GM20431 (cell line): ENCODE measurements around the gene FN3K.

Source experiments
- in situ Hi-C: fragments of 300-500 bp; cut with MseI, MboI; formaldehyde crosslinking; loops from one replicate; pipeline ENCODE4 v1.15.0; 2020; ENCODE audit warnings: low sequenced_read_pairs; ENCODE audit not compliant: unreplicated experiment

The FN3K gene

DNA sequence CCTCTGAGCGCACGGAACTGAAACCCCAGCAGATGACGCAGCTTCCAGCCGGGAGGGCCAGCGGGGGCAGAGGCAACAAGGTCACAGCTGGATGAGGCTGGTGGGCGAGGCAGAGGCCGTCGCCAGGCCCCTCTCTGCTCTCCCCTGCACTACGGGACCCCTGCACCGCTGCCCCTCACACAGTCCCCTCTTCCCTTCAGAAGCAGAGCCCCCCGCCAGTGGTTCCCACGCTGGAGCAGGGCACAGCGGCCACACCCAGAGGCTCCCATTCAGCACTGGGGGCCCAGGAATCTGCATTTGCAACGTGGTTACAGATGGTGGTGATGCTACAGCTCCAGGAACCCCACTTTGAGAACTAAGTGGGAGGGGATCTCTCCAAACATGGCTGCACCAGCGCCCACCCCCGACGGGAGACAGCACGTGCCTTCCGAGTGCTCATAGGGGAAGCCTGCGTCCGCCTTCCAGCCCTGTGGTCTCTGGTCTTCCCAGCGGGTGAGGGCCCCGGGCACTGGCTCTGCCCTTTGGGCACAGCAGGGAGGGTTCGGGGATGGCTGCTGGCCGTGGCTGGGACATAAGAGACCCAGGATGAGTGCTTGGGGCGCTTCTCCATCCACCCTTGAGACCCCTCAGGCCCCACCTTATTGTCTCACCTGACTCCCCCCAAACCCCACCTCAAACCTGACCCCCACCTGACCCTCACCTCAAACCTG, 32.2 kb upstream of the FN3K start:
- in situ Hi-C loops: no loop called here

DNA sequence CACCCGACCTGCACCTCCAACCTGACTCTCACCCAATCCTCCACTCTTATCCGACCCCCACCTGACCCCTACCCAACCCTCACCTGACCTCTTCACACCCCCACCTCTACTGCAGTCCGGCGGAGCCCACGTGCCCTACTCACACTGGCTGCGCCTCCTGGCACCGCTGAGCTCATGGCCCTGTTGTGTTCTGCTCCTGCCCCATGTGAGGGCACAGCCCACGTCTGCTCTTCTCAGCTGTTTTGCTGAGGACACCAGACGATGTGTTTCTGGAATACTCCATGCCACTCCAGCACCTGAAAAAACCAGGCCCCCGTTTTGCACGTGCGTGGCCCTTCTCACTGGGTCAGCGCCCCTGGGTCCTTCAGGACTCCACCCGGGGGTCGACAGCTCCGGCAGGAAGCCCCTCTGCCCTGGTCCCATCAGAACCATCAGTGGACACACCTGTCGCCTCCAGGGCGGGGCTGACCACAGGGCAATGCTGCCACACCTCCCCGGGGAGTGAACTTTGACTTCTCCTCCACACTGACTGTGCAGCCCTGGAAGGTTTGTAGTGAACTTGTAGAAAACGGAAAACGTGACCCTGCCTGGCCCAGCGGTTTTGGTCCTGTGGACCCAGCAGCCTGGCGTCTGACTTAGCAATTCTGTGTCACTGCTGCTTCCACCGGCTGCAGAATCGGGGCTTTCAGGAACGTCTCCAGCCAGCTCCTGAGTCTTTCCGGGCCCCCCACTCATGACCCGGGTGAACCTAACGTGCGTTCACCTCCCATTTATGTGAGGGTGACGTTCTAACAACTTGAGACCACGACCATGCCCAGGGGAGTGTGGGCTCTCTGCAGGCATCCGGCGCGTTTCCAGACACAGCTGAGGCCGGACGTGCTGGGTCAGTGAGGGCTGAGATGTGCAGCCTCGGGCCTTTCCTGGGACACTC, 31.2 kb upstream of the FN3K start:
- in situ Hi-C loops: no loop called here

DNA sequence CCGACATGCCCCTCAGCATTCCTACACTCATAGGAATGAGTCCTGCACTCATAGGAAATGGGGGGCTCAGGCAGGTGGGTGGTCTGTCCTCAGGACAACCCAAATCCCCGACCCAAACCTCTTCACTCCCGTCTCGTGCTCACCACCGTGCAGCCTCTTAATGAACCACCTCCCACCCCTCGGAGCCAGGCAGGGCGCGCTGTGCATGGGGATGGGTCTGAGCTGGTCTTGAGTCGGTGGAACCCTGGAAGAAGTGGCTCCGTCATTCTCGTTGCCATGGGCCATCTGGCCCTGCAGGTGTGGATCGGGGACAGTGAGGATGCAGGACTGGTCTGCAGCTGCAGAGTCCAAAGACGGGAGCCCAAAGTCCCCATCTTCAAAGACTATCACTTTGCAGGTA, 30.5 kb upstream of the FN3K start:
- in situ Hi-C loops: no loop called here

DNA sequence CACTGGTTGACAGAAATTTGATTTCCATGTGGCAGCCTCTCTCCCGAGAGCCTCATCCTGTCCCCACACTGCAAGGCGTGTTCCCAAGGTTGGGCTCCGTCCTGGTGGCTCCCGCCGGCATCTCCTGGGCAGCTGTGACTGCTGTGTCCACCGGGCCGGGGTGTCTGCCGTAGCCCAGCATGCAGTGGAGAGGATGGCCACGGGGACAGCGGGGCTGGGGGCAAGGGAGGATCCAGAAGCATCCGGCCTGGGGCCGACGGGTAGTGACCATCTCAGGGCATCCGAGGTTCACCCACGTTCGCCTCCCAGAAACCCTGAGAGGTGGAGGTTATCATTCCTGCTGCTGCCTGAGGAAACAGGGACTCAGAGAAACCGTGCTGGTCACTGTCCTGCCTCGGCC, 29.7 kb upstream of the FN3K start:
- in situ Hi-C loops: no loop called here

DNA sequence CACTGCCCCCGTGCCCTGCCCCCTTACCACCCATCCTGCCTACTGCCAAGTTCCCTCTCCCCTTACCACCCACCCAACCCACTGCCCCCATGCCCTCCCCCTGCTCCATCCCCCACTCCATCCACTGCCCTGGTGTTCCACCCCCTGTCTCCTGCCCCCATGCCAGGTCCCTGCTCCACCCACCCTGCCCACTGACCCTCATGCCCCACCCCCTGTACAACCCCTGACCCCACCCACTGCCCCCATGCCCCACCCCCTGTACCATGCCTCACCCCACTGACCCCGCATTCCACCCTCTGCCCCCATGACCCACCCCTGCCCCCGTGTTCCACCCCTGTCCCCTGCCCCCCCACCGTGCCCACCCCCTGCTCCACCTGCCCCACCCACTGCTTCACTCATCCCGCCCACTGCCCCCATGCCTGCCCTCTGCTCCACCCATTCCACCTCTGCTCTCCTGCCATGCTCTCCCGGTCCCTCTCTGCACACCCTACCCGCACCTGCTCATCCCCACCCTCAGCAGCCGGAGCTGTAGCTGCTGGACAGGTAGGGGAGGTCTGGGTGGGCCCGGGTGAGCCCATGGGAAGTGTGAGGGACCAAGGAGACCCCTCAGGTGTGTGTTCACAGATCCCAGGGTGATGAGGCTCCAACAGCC, 26.3 kb upstream of the FN3K start:
- in situ Hi-C loops: no loop called here

DNA sequence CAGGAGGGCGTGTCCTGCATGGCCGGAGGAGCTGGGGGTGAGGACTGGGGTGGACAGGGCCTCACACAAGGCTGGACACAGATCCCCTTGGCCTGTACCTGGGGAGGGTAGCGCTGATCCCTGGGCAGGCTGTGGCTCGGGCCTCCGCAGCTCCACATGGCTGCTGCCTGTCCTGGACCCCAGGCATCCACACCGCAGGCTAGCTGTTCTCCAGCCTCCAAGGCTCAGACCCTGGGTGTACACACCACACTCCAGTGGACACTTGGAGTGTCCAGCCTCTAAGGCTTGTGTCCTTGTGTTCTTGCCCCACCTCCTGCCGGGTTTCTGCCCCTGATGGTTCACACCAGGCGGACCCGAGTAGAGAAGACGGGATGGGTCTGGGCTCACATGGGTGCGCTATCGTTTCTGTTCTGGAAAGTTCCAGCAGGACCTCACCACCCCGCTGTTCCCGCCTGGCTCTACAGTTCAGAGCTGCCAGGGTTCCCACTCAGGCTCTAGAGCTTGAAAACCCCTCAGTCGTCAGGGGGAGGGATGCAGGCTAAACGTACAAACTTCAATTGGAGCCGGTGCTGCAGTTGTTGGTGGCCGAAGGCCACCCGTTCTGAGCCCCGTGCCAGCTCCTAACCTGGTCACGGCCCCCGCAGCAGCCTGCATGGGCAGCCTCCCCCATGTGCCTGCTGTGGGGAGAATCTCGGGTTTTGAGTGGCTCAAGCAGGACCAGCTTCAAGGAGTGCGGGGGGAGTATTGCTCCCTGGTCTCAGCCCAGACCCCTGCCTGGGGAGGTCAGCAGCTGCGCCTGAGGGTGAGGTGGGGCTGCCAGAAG, 25.5 kb upstream of the FN3K start:
- in situ Hi-C loops: no loop called here

DNA sequence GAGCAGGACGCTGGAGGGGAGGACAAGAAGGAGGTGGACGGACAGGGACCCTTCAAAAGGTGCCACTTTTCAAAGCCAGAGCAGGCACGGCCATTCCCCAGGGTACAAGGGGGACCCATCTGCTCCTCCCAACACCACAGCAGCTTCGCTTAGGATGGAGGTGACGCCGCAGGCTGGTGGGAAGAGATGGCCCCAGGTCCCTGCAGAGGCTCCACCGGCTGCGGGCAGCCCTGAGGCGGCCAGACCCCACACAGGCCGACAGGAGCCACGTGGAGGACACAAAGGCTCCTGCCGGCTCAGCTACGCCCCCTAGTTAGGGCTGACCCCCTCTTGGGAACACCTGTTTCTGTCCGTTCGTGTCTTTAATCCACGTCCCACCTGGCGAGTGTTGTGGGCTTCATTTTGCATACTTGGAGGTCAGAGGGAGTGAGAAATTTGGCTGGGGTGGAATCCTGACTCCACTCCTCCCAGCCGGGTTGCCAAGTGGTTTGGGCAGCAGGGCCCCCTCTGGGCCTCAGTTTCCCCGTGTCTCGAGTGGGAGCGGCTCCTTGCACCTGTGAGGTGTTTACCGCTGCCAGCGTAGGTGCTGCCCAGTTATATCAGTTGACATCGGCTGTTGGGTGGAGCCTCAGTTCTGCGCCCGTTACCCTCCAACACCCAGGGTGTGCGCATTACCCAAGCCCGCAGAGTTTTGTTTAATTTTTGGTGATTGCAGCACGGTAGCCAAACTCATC, 24.7 kb upstream of the FN3K start:
- in situ Hi-C loops: no loop called here

DNA sequence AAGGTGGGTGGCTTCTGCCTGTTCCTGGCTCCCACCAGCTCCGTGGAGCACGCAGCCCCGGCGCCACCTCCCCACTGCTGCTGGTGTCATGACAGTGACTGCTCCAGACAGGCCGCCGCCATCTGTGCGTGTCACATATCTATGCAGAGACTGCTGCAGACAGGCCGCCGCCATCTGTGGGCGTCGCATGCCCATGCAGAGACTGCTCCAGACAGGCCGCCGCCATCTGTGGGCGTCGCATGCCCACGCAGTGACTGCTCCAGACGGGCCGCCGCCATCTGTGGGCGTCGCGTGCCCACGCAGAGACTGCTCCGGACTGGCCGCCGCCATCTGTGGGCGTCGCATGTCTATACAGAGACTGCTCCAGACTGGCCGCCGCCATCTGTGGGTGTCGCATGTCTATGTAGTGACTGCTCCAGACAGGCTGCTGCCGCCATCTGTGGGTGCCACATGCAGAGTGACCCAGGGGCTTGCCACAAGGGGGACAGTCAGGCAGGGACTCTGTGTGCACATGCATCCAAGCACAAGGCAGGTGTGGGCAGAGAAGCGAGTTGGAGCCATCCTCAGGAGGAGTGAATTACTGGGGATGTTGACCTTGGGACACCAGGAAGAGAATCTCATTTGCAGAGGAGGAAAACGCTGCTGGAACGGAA, 22.2 kb upstream of the FN3K start:
- in situ Hi-C loops: no loop called here

DNA sequence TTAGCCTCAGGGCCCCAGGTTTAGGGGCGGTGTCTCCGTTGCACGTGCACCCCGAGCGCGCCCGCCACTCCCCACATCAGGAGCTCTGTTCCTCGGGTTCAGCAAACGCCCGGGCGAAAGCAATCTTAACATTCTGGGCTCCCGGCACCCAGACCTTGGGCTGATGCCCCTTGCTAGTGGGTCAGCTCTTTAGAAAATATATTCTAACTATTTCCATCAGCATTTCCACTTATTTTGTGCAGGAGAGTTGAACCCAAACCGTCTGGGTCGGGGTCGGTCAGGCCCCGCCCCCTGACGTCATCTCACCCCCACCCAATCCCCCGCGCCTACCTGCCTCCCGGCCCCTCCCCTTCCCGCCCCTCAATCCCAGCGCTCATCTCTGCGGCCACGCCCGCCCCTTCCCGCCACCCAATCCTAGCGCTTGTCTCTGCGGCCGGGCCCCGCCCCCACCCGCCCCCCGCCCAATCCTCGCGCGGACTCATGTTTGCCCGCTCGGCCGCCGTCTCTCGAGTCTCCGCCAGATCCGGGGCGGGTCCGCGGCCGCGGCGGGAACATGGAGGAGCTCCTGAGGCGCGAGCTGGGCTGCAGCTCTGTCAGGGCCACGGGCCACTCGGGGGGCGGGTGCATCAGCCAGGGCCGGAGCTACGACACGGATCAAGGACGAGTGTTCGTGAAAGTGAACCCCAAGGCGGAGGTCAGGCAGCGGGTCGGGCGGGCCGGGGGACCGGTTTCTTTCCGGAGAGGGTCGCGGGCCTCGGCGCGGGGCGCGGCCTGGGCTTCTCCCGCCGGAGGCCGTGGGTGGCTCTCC, 19.0 kb upstream of the FN3K start, which contains the start of gene FN3KRP:
Gene FN3KRP (plus strand): TSS at position 504 of the 808 bp plus-strand sequence. CDS start 50 bp downstream, at position 554.
- in situ Hi-C loops: no loop called here

DNA sequence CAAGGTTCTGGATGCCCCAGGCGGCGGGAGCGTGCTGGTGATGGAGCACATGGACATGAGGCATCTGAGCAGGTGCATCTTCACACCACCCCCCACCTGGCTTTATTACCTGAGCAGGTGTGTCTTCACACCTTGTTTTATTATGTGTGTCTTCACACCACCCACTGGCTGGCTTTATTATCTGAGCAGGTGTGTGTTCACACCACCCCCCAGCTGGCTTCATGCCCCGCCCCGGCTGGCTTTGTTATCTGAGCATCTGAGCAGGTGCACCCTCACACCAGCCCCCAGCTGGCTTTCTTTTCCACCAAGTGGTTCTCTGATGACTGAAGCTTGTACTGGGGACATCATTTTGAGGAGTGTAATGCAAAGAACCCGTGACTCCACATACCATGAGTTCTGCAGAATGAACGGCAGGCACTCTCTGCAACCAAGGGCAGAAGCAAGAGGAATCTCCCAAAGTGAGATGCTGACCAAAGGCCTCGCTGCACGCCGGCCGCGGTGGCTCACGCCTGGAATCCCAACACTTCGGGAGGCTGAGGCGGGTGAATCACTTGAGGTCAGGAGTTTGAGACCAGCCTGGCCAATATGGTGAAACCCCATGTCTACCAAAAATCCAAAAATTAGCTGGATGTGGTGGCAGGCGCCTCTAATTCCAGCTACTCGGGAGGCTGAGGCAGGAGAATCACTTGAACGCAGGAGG, 16.3 kb upstream of the FN3K start:
- in situ Hi-C loops: no loop called here

DNA sequence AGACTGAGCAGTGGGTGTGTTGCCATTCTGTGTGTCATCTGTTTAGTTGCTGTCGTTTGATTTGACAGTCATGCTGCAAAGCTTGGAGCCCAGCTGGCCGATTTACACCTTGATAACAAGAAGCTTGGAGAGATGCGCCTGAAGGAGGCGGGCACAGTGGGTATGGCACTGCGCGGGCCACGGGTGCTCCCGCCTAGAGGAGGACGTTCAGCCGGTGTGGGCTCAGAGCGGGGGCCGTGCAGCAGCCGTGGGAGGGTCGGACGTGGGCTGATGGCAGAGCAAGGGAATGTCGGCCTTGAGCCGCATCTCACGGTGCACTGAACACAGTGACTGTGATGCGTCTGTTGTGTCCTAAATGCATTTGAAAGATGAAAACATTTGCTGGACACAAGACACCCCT, 15.2 kb upstream of the FN3K start:
- in situ Hi-C loops: no loop called here

DNA sequence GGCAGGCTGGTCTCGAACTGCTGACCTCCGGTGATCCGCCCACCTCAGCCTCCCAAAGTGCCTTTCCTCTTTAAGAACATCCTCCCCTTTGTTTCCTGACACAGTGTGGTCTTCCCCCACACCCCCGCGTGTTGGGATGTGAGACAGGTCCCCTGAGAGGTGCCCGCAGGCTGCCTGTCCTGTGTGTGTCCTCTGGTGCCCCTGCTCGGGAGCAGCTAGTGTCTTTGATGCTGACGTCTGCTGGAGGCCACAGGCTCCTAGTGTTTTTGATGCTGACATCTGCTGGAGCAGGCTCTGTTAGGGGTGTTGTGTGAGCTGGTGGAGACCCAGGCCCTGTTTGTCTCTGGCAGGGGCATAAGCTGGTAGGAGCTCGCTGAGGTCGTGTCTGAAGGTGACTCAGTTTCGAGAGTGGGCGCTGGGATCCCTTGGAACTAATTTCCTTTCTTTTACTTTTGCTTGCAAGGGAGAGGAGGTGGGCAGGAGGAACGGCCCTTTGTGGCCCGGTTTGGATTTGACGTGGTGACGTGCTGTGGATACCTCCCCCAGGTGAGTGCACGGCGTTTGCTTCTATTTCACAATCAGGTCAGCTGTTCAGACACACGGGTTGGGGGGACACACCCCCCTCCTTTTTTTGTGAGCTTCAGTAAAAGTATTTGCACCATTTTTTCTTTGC, 12.9 kb upstream of the FN3K start:
- in situ Hi-C loops: no loop called here

DNA sequence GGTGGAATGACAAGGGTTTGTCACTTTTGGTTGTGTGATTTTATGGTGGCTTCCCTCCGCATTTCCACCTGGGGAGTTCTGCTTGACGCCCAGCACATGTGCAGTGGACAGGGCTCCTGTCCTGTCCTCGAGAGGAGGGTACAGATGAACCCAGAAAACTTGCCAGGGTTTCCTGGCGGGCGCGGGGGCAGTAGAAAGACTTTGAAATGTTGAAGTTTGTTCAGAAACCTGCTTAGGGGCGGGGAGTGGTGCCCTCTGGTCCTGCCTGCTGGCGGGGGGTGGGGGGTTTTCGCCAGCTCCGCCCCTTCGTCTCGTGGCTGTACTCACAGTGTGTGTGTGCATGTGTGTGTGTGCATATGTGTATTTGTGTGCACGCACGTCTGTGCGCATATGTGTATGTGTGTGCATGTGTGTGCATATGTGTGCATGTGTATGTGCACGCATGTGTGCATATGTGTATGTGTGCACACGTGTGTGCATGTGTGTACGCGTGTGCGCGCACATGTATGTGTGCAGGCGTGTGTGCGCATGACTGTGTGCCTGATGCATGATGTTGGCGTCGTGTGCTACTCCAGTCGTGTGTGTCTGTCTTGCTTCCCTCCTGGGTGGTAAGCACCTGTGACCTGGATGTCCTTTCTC, 12.1 kb upstream of the FN3K start:
- in situ Hi-C loops: no loop called here

DNA sequence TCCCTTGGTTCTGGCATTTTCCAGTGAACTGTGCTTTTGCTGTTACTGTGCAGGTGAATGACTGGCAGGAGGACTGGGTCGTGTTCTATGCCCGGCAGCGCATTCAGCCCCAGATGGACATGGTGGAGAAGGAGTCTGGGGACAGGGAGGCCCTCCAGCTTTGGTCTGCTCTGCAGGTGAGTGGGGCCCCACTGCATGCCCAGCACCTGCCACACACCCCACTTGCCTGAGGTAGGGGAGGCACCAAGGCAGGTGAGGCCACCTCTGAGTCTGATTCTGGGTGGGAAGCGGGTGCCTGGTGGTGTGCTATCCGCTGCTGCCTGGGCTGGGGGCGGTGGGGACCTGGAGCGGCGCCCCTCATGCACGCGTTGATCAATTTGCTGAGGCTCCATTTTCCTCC, 9.0 kb upstream of the FN3K start:
- in situ Hi-C loops: no loop called here

DNA sequence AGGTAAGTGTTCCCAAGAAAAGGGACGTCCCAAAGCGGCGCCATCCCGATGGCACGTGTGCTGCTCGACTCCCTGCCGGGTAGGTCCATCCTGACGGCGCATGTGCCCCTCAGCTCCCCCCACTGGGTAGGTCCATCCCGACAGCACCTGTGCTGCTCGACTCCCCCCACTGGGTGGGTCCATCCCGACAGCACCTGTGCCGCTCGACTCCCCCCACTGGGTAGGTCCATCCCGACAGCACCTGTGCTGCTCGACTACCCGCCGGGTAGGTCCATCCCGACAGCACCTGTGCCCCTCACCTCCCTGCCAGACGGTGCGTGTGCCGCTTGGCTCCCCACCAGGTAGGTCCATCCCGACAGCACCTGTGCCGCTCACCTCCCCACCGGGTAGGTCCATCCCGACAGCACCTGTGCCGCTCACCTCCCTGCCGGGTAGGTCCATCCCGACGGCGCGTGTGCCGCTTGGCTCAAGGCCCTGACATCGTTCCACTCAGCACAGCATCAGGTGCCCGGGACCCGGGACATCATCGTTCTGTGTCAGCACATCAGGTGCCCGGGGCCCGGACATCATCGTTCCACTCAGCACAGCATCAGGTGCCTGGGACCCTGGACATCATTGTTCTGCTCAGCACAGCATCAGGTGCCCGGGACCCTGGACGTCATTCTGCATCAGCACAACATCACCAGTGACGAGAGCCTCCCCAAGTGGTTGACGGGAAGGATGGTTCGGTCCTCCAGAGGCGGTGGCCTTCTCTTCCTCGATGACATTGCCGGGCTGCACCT, 5.7 kb upstream of the FN3K start:
- in situ Hi-C loops: no loop called here
